ENCODE results near the gene RGPD4. TPM values are rescaled to one million over a fixed set of nuclear protein-coding genes. Genes with fewer than 3 reads are reported as not detected.

The RGPD4 gene
- total and polyA plus RNA-seq, 2 of the 8 experiments (the other 6 are each of a cell fraction or from before 2014, with no cell fraction given): not detected

GRCh38 chr2:107801498-107801897 lies 25.2 kb upstream of the RGPD4 start (continued):
- TF ChIP-seq CTCF (IDR thresholded peaks at IDR 0.05; ENCODE audit: control extremely low read depth in 1 of 3, insufficient read depth in 1 of 3, low read depth in 1 of 3, low read length in 3 of 3): no peak
